HS-27A (cell line): ENCODE results near the gene NOSTRIN.
"Not testable (repeated sequence)": the region's sequence is repeated elsewhere in the genome, so short reads cannot be mapped to it uniquely, and the experiment has no call there.

ENCODE experiments used
- DNase-seq: peaks from one replicate; pipeline ENCODE4 v3.0.0-alpha.2; 2012; ENCODE audit warnings: low read depth, missing footprints

NOSTRIN gene

DNA sequence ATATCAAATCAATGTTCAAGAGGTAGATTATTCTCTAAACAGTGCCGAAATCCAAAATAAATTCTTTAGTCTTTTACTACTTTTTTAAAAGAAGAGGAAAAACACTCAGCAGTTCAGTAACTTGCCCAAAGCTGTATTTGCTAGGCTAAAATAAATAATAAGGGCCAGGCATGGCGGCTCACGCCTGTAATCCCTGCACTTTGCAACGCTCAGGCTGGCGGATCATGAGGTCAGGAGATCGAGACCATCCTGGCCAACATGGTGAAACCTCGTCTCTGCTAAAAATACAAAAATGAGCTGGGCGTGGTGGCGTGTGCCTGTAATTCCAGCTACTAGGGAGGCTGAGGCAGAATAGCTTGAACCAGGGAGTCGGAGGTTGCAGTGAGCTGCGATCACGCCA, 79.7 kb downstream of the NOSTRIN start:
- not testable (repeated sequence) for DNase-seq

DNA sequence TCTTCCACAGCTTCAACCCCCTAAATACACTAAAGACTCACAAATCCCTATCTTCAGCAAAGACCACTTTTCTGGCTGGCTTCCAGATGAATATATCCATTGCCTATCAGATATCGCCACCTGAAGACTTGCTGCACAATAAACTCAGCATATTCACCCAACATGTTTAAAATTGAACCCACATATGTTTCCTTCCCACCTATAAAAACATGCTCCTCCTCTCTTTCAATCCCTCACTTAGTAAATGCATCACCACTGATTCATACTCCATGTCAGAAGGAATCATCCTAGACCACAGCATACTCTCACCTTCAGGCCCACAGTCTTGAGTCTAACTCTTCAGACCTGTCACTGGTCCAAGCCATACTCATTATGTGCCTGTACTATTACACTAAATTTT, 82.5 kb downstream of the NOSTRIN start:
- DNase-seq: no peak

DNA sequence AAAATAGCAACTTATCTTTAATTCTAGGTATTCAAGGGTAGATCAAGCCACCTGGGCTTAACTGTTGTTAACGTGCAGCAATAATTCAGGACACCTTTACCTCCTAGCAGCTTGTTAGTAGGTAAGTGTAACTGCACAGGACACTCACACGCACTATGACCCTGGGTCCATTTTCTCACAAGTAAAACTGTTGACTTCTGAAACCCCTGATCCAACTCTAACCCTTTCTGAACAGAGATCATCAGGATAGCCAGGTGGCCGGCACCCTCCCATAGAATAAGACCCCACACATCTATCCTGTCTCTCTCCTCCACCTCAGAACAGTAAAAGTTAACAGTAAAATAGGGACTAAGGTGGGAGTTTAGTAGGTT, 87.2 kb downstream of the NOSTRIN start:
- DNase-seq: no peak

DNA sequence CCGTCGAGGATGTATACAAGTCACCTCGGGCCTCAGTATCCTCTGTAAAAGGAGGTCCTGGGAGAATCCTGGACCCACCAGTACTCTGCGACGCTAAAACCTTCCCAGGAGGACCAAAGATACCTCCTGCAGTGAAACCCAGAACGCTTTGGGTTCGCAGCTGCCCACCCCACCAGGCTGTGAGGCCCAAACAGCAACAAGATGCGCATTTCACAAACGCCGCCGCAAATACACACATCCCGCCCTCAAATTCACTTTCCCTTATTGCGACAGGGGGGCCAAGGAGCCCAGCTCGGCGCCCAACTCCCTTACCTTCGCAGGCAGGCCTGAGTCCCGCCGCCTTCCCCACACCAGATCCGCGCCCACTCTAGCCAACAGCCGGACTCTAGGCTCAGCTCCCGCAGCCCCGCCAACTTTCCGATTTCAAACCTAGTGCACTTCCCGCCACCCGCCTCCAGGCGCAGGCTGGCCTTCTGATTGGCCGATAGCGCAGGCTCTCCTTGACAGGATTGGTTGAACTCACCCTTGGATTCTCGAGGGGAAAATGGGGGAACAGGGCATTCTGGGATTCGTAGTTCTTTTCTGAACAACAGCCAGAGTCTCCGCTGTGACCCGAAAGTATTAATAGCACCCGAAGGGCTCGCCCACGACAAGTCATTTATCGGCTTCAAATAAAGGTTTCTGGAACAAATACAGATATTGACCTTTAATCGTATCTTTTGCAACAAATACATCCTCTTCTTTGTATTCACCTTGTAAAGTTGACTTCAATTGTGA, 87.8 kb downstream of the NOSTRIN start, which contains the start of gene SPC25:
SPC25 (minus strand) TSS at position 425 of the 777 bp plus-strand sequence. CDS start 911 bp downstream, outside the sequence.
- DNase-seq: peak; percentile 75

DNA sequence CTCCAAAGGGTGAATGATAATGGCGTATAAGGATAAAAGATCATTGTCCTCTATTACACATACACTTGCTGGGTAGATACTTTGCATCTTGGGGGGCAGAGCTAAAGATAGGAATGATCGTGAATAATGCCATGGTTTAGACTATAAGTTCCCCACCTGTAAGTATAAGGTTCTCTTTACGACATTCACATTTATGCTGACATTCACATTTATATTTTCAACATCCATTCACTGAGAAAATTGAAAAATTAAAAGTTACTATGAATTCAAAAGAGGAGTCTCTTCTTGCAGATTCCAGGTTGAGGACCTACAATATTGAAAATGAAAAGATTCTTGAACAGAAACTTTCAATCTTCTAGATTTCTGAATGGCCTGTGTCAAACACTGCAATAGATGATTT, 89.9 kb downstream of the NOSTRIN start:
- DNase-seq: no peak

DNA sequence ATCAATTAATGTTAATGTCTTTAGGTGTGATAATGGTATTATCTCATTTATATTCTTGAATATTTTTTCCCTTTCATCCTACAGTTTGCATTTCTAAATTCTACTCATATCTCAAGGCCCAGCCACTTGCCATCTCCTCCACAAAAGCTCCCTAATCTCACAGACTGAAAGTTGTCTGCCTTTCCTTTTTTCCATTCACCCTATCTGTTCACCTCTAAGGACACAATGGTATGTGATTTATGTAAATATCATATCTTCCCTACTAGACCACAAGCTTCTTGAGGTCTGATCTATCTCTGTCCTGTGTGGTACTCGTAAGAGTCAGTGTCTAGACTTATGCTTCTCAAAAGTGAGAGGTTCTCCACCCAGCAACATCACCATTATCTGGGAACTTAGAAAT, 91.7 kb downstream of the NOSTRIN start:
- no peak for DNase-seq

DNA sequence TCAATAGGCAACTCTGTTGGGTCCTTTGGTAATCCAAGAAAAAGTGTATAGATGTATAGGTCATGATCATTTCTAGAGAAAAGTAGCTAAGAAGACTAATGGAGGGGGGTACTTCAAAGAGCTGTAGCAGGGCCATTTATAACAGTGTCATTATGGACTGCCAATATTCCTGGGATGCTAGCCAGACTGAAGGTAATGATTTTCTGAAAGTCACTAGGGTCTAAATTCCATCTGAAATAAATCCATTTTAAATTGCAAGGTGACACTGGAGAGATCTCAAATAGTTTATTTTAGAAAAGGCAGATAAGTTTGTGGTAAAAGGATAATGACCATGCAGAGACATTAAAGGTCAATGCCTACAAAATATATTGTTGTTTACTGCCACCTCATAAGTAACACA, 92.3 kb downstream of the NOSTRIN start:
- DNase-seq: no peak

DNA sequence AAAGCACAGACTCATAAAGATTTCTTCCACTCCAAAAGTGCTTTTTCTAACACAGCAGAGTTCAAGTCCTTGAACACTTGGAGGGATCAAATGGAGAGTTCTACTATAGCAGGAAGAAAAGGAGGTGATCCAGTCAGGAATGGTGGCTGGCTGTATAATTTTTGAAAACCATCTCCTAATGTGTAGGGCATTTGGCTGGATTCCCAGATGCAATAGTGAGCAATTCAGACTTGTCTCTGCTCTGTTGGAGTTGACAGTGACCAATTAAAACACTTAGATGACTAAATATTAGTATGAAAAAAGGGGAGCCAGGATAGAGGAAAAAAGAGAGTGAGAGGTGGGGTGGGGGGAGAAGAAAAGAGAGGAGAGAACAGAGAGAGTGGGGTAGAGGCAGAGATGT, 93.3 kb downstream of the NOSTRIN start:
- DNase-seq: no peak

DNA sequence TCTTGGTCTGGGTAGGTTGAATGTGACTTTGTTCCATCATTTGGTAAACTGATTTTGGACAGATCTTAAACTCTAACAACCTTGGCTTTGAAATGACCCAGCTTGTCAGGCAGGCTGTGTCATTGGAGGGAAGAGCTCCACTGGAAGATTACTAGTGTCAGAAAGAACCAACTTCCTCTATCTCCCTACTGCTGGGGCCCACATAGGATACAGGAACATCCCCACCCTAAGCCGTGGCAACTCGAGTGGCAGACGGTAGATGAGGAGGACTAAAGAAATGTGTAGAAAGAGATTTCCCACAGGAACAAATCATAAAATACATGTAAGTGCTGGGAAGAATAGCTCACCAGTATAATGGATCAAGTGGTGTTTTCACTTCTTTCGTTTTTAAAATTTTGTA, 94.3 kb downstream of the NOSTRIN start:
- no peak for DNase-seq

DNA sequence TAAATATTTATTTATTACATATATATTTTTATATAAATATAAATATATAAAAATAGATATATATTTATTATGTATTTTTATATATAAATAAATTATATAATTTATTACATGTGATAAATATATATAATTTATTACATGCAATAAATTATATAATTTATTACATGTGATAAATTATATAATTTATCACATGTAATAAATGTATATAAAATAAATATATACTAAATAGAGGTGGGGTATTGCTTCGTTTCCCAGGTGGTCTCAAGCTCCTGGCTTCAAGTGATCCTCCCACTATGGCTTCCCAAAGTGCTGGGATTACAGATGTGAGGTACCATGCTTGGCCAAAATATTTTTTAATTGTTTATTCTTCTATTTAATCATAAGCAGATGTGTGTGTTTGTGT, 95.0 kb downstream of the NOSTRIN start:
- no peak for DNase-seq

DNA sequence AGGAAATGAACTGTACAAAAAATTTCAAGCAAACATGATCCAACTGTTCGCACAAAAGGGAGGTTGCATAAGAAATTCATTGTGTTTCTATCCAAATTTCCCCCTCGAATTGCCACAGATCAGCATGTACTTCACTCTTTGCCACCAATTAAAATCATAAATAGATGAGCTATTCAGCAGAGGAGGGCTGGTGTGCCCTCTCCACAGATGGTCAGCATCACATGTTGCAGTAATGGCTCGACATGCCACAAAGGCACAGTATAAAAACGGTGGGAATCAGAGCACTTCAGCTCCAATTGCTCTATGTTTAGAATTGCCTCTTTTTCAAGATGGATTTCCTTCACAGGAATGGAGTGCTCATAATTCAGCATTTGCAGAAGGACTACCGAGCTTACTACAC, 98.6 kb downstream of the NOSTRIN start, which contains the start of gene G6PC2:
G6PC2 (plus strand) TSS at position 289 of the 400 bp plus-strand sequence; CDS start at position 330, 41 bp downstream.
- no peak for DNase-seq

DNA sequence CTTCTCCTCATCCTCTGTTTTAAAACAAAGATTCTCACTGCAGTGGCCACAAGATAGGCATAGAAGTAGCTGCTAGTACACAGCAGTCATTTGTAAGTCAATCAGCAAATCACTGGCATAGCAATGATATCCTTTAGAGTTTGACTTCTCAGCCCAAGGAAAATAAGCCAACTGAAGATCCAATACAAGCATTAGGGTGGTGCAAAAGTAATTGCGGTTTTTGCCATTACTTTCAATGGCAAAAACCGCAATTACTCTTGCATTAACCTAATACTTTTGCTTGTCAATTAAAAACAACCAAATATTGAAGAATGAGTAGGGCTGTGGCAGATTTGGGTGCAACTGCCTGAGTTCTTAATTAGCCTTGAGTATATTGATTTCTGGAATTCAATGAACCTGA, 101.5 kb downstream of the NOSTRIN start:
- no peak for DNase-seq

DNA sequence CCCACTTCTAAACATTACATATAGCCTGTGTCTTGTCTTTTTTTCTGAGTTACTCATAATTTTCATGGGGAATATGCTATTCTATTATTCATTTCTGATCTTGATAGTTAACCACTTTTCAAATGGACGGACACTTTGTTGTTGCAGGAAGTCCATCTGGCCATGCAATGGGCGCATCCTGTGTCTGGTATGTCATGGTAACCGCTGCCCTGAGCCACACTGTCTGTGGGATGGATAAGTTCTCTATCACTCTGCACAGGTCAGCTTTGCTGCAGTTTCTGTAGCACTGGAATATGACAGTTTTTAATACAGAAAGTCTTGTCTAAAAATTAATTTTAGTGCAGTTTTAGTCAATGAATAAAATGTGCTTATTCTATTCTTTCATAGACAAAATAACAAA, 101.9 kb downstream of the NOSTRIN start:
- no peak for DNase-seq

DNA sequence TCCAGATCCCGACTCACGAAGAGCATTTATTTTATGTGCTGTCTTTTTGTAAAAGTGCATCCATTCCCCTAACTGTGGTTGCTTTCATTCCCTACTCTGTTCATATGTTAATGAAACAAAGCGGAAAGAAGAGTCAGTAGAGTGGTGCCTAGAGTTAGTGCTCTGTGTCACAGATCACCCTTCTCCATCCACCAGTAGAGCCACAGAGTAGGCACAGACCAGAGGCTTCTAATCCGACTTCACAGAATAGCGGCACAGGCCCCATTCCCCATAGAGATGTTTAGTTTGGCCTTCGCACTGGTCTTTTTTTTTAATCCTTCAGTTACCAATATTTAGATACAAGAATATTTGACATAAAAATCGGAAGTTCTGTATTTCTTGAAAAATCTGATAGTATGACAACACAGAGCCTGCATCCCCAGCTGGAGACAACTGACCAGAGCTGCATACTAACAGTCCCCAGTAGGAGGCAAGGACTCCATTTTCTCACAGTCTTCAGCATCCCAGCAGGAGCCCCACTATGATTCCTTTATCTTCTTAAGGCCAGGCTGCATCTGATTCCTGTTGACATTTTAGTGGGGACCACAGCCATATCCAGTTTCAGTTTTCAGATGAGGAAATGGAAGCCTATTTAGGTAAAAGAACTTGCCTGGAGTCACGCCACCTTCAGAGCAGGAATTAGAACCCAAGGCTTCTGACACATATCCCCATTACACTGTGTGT, 105.7 kb downstream of the NOSTRIN start:
- no peak for DNase-seq

DNA sequence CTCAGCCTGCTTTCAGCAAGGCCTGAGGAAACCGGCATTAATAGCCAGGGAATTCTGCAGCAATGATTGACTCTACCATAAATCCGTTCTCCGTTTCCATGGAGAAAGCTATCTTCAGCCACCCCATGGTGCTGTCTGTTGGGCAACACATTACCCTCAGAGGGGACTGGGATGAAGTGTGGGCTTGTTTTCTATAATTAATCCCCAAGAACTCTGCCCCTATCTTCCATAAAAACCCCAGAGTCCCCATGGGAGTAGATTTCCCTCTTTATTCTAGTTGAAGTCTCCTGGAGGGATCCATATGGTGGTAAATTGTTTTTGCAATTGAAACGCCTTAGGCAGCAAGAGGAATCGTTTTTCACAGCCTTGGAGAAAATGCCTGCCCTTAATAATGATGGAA, 107.9 kb downstream of the NOSTRIN start:
- DNase-seq: no peak

DNA sequence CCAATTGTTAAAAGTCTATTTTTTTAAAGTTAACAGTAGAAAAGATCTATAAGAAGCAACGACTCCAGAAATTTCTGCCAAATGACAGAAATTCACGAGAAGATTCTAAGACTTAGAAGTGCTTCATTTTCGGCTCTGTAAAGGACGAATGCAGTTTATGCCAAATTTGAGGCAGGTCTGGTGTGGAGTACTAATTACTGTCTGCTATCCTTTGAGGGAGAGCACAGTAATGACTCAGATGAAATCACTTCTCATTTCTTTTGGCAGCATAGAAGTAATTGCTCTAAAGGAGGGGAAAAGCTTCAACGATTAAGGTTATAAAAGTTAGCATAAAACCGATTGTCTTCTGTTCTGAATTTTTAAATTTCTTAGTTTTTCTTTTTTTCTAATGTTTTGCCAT, 110.0 kb downstream of the NOSTRIN start:
- no peak for DNase-seq

DNA sequence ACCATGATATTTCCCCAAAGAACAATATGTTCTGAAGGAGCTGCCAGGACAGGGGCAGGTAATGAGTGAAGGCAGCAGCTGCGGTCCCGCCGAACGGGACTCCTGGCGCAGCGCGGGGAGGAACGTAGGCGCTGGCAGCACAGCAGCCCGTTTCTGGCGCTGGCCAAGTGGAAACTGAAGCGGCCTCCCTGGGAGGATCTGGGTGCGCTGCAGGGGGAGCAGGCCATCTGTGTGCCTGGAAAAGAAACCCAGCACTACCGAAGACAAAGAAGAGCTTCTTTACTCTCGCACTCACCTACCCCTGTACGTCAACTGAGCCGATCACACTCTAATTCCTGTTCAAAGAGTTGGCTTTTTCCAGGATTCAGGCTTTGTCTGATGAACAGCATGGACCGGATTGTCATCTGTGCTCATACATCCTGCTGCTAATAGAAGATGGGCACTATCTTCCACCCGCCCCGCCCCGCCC, 110.5 kb downstream of the NOSTRIN start:
- DNase-seq: no peak

DNA sequence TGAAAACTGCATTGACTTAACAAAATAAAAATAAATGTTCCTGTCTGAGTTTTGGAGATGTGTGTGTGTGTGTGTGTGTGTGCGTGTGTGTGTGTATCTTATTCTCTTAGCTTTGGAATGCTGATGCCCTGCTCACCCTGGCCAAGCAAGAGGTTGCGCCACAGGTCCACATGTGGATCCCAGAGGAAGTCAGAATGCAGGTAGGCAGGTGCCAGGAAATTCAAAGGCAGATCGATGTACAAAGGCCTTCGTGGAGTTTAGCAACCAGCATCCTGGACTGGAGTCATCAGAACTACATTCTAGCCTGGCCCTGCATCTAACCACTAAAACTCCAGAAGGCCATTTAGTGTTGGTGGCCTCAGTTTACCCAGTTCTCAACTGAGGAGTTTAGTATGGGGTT, 111.1 kb downstream of the NOSTRIN start:
- DNase-seq: no peak
